Measurements from ENCODE around the gene IVL.

GRCh38 chr1:152912900-152913299 lies 4.6 kb downstream of the IVL start:
- TF ChIP-seq EZH2 (IDR thresholded peaks at IDR 0.05; ENCODE audit: borderline replicate concordance, low read depth, low read length, severe bottlenecking) (no peak), GATA2 (IDR thresholded peaks at IDR 0.05; ENCODE audit: insufficient read depth, insufficient read length, low read depth, low read length) (no peak), MYC (IDR thresholded peaks at IDR 0.05; ENCODE audit: low read depth, low read length) (no peak), CTCF (IDR thresholded peaks at IDR 0.05; ENCODE audit: extremely low read depth in 1 of 2, insufficient read depth in 1 of 2, low read depth in 1 of 2, low read length in 2 of 2) (no peak), POLR2A (IDR thresholded peaks at IDR 0.05; ENCODE audit: low read depth, low read length) (no peak), POLR2AphosphoS5 (IDR thresholded peaks at IDR 0.05; ENCODE audit: insufficient read depth, low read depth, low read length) (no peak), MAX (IDR thresholded peaks at IDR 0.05; ENCODE audit: insufficient read depth, insufficient read length) (no peak), FOS (IDR thresholded peaks at IDR 0.05; ENCODE audit: borderline replicate concordance, insufficient read depth, low read length) (no peak)

Data from endothelial cell of umbilical vein (primary cell).